GM12874 (cell line): ENCODE results near the gene DAZL.

ENCODE experiments used
- CTCF ChIP-seq: IDR thresholded peaks from 2 replicates; pipeline ENCODE4 v1.5.1; 2011; ENCODE audit warnings: low read depth, mild to moderate bottlenecking, control low read depth, low read length, moderate library complexity; ENCODE audit not compliant: insufficient read depth

Gene DAZL

GRCh38 chr3:16618721-16619120 is 13.5 kb upstream of the DAZL start:
- TF ChIP-seq CTCF: no peak

DNA sequence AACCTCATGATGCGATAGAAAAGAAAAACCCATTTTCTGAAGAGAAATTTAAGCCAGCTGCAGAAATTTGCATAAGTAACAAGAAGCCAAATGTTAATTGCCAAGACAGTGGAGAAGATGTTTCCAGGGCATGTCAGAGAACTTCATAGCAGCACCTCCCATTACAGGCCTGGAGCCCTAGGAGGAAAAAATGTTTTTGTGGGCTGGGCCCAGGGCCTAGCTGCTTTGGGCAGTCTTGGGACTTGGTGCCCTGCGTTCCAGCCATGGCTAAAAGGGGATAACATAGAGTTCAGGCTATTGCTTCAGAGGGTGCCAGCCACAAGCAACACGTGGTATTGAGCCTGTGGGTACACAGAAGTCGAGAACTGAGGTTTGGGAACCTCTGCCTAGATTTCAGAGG is 10.9 kb upstream of the DAZL start:
- TF ChIP-seq CTCF: no peak

GRCh38 chr3:16614033-16615031 is 9.1 kb upstream of the DAZL start:
- no peak for TF ChIP-seq CTCF

GRCh38 chr3:16609927-16610580 is 4.8 kb upstream of the DAZL start:
- no peak for TF ChIP-seq CTCF

- TF ChIP-seq CTCF: no peak
These were observed 3.6 kb upstream of the DAZL start for GRCh38 chr3:16608816-16609215.

DNA sequence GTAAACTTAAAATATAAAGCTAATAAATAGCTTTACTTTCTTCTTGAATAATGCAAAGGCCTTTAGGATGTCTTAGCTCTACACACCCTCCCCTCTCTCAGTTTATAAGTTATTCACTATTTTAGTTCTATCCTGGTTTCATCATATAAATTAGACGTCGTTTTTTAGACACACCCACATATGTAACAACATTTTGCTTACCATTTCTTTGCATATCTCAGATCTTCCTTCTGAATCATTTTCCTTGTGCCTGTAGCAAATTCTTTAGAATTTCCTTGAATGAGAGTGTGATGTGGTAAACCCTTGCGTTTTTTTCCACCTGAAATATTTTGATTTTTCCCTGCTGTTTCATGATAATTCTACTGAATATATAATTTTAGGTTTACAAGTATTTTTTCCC is 2.5 kb upstream of the DAZL start:
- no peak for TF ChIP-seq CTCF

- no peak for TF ChIP-seq CTCF
These were observed 1.2 kb upstream of the DAZL start for GRCh38 chr3:16606398-16606797.
